Measurements from ENCODE around the gene CDK5. TPM values are rescaled to one million over a fixed set of nuclear protein-coding genes. Genes with fewer than 3 reads are reported as not detected.
A peak's percentile ranks its signal among the peaks of the same experiment; 100 is the strongest.

The CDK5 gene
- total and polyA plus RNA-seq, 9 of the 15 experiments (the other 6 are each of a cell fraction or from before 2014, with no cell fraction given) = 3.2 to 38.0 (median 27.5) TPM

- TF ChIP-seq HEY1 (CRISPR knock-in tag; IDR thresholded peaks at IDR 0.05; ENCODE audit: borderline replicate concordance) (no peak), STAG1 (CRISPR knock-in tag; IDR thresholded peaks at IDR 0.05; ENCODE audit: borderline replicate concordance) (no peak), TCF15 (CRISPR knock-in tag; IDR thresholded peaks at IDR 0.05) (no peak), BRD9 (IDR thresholded peaks at IDR 0.05; ENCODE audit: low read depth, partially characterized antibody) (no peak), GMEB1 (CRISPR knock-in tag; IDR thresholded peaks at IDR 0.05) (no peak), HBP1 (CRISPR knock-in tag; IDR thresholded peaks at IDR 0.05) (no peak), XRCC4 (IDR thresholded peaks at IDR 0.05; ENCODE audit: extremely low read depth, insufficient read depth, insufficient read length) (no peak), BMI1 (IDR thresholded peaks at IDR 0.05; ENCODE audit: low read length) (no peak), SAFB (IDR thresholded peaks at IDR 0.05; ENCODE audit: borderline replicate concordance, low read depth, low read length) (no peak), YBX1 (IDR thresholded peaks at IDR 0.05) (no peak), TSC22D4 (tag; IDR thresholded peaks at IDR 0.05) (no peak), ZEB2 (IDR thresholded peaks at IDR 0.05) (no peak), KDM4B (IDR thresholded peaks at IDR 0.05; ENCODE audit: borderline replicate concordance in 2 of 2, low read depth in 1 of 2) (no peak; a peak in 1 of 4 replicates), SNRNP70 (optimal IDR thresholded peaks at IDR 0.05; ENCODE audit: low read depth, low read length) (no peak), ZC3H11A (IDR thresholded peaks at IDR 0.05; ENCODE audit: low read depth, low read length) (no peak), CCNT2 (IDR thresholded peaks at IDR 0.05; ENCODE audit: borderline replicate concordance, extremely low read depth, insufficient read length, low read depth, low read length) (peak; percentile 47), ZNF586 (CRISPR knock-in tag; conservative IDR thresholded peaks at IDR 0.05) (no peak), PHB2 (IDR thresholded peaks at IDR 0.05; ENCODE audit: low read depth) (no peak), HDAC8 (tag; IDR thresholded peaks at IDR 0.05) (no peak), SMARCA4 (IDR thresholded peaks at IDR 0.05) (peak; percentile 86), TAF1 (IDR thresholded peaks at IDR 0.05; ENCODE audit: control insufficient read depth, extremely low read depth, insufficient read depth, low read length, severe bottlenecking) (peak; percentile 15), AFF4 (CRISPR knock-in tag; IDR thresholded peaks at IDR 0.05) (no peak)
These were observed 49.6 kb downstream of the CDK5 start (continued) for GRCh38 chr7:151008143-151008510.

Measured in K562 (cell line).